AG09319 (cell line): ENCODE results near the gene PODNL1.

Source experiments
- DNase-seq: peaks from one replicate; pipeline ENCODE4 v3.0.0-alpha.2; 2010; ENCODE audit warnings: low read depth; ENCODE audit errors: extremely low read depth
- CTCF ChIP-seq: IDR thresholded peaks from 2 replicates; pipeline ENCODE4 v1.5.1; 2011; ENCODE audit warnings: low read depth, mild to moderate bottlenecking, inconsistent platforms, low read length, moderate library complexity

Gene PODNL1

GRCh38 chr19:13938301-13939064 is at the start of gene PODNL1:
Gene PODNL1, minus strand, starts transcription at chr19:13938417. Its CDS starts 236 bp downstream, at chr19:13938181.
- TF ChIP-seq CTCF, result no peak
- DNase-seq, result peak; percentile 71

GRCh38 chr19:13987101-13987890 is 49.1 kb upstream of the PODNL1 start:
- TF ChIP-seq CTCF, result no peak
- no peak for DNase-seq

GRCh38 chr19:13986348-13986904 is 48.2 kb upstream of the PODNL1 start:
- no peak for TF ChIP-seq CTCF

GRCh38 chr19:13985771-13986347 is 47.6 kb upstream of the PODNL1 start:
- TF ChIP-seq CTCF, result no peak
- no peak for DNase-seq

More at GRCh38 chr19:13986348-13986904, 48.2 kb upstream of the PODNL1 start:
- DNase-seq, result no peak

GRCh38 chr19:13984875-13985741 is 46.9 kb upstream of the PODNL1 start:
- DNase-seq, result no peak
- TF ChIP-seq CTCF, result no peak

GRCh38 chr19:13984186-13984585 is 46.0 kb upstream of the PODNL1 start:
- TF ChIP-seq CTCF, result no peak
- no peak for DNase-seq
